HCT116 (cell line): ENCODE results near the gene ERC1. TPM values are rescaled to one million over a fixed set of nuclear protein-coding genes. Genes with fewer than 3 reads are reported as not detected.

Experiments used
- ATAC-seq: fragments of 200-7000 bp; cut with Tn5 transposase; 2 replicates; pipeline ENCODE4 v1.9.1; 2020; ENCODE audit warnings: mild to moderate bottlenecking, moderate library complexity
- BruUV-seq: library from RNA; stranded (reverse); fragments of 400-500 nt; replicated peaks from 2 replicates; lab custom pipeline; 2021; lab: Mats Ljungman, UMichigan
- CTCF ChIA-PET: fragments of 300-600 bp; sonication (Branson Sonifier 250); formaldehyde crosslinking; loops from one replicate; lab custom pipeline; 2021; ENCODE audit warnings: antibody characterized with exemption; lab: Charles Lee
- POLR2A ChIA-PET: fragments of 300-600, 350-600 bp; sonication (Branson Sonifier 250); formaldehyde crosslinking; loops from one replicate; lab custom pipeline; 2021; ENCODE audit warnings: antibody characterized with exemption; lab: Charles Lee
- RAD21 ChIA-PET, 2 experiments: fragments of 300-600 bp; sonication (Branson Sonifier 250); formaldehyde crosslinking; loops; one replicate each; lab custom pipeline; 2023; ENCODE audit warnings: low total read pairs in 2 of 2; ENCODE audit not compliant: uncharacterized antibody in 2 of 2, unreplicated experiment in 2 of 2, low non-redundant PET in 1 of 2; lab: Charles Lee
- DNase-seq: peaks from one replicate; pipeline ENCODE4 v3.0.0-alpha.2; 2010; ENCODE audit warnings: low read depth, low spot score
- H2AFZ ChIP-seq: fragments of 200-600 bp; shearing (Covaris generic), sonication (generic); 2 replicates; pipeline ENCODE4 v1.6.1; 2017; ENCODE audit warnings: low read depth, mixed run types, mixed read lengths, antibody characterized with exemption, low read length; ENCODE audit not compliant: poor library complexity, severe bottlenecking
- H3K27ac ChIP-seq: 2 replicates; pipeline ENCODE4 v1.5.1; 2012; ENCODE audit warnings: low read depth, low read length
- H3K27me3 ChIP-seq: fragments of 200-600 bp; sonication (generic); 2 replicates; pipeline ENCODE4 v1.6.1; 2016; ENCODE audit warnings: mixed run types, low read length, mixed read lengths; ENCODE audit not compliant: insufficient read depth
- H3K36me3 ChIP-seq, 2 experiments: fragments of 200-500 bp in 1 of 2; fragments of 200-600 bp in 1 of 2; sonication (Bioruptor generic) in 1 of 2; sonication (generic) in 1 of 2; 2 replicates each; pipeline versions ENCODE4 v1.5.1 to v1.6.1; 2014 to 2016; ENCODE audit warnings: low read length in 2 of 2, inconsistent platforms in 1 of 2, mixed read lengths in 1 of 2, mixed run types in 1 of 2; ENCODE audit not compliant: insufficient read depth in 2 of 2, control insufficient read depth in 1 of 2
- H3K4me1 ChIP-seq, 2 experiments: fragments of 200-600 bp in 1 of 2; sonication (generic) in 1 of 2; 2 replicates each; pipeline versions ENCODE4 v1.5.1 to v1.6.1; 2012 to 2017; ENCODE audit warnings: low read length in 2 of 2, inconsistent platforms in 1 of 2, mild to moderate bottlenecking in 1 of 2, mixed read lengths in 1 of 2, mixed run types in 1 of 2, moderate library complexity in 1 of 2; ENCODE audit not compliant: insufficient read depth in 2 of 2, control insufficient read depth in 1 of 2
- H3K4me2 ChIP-seq: fragments of 200-600 bp; sonication (generic); 2 replicates; pipeline ENCODE4 v1.6.1; 2017; ENCODE audit warnings: mixed run types, low read length, mixed read lengths
- H3K4me3 ChIP-seq, 2 experiments: fragments of 200-600 bp in 1 of 2; sonication (generic) in 1 of 2; replicated peaks in 1 of 2; 2 replicates each; pipeline ENCODE4 v1.5.1; 2011 to 2016; ENCODE audit warnings: low read length in 2 of 2, control low read depth in 1 of 2, low read depth in 1 of 2, mild to moderate bottlenecking in 1 of 2, mixed read lengths in 1 of 2, mixed run types in 1 of 2
- H3K79me2 ChIP-seq: fragments of 200-600 bp; sonication (generic); 2 replicates; pipeline ENCODE4 v1.6.1; 2017; ENCODE audit warnings: mild to moderate bottlenecking, mixed run types, low read length, moderate library complexity, mixed read lengths; ENCODE audit not compliant: insufficient read depth
- H3K9ac ChIP-seq: fragments of 200-600 bp; sonication (generic); 2 replicates; pipeline ENCODE4 v1.6.1; 2016; ENCODE audit warnings: low read length, mixed read lengths
- H3K9me2 ChIP-seq: fragments of 200-600 bp; sonication (generic), shearing (Covaris generic); 2 replicates; pipeline ENCODE4 v1.6.1; 2017; ENCODE audit warnings: mixed run types, mild to moderate bottlenecking, moderate library complexity; ENCODE audit not compliant: insufficient read depth
- H3K9me3 ChIP-seq, 2 experiments: fragments of 200-500 bp in 1 of 2; fragments of 200-600 bp in 1 of 2; sonication (Bioruptor generic) in 1 of 2; sonication (generic) in 1 of 2; 2 replicates each; pipeline ENCODE4 v1.6.1; 2014 to 2017; ENCODE audit warnings: low read length in 2 of 2, mixed read lengths in 2 of 2, inconsistent platforms in 1 of 2, low read depth in 1 of 2, mild to moderate bottlenecking in 1 of 2, mixed run types in 1 of 2, moderate library complexity in 1 of 2; ENCODE audit not compliant: control insufficient read depth in 1 of 2, insufficient read depth in 1 of 2
- H4K20me1 ChIP-seq: fragments of 200-600 bp; sonication (generic), shearing (Covaris generic); 2 replicates; pipeline ENCODE4 v1.6.1; 2017; ENCODE audit warnings: mixed run types, mild to moderate bottlenecking, moderate library complexity; ENCODE audit not compliant: insufficient read depth
- ATF3 ChIP-seq: IDR thresholded peaks from 2 replicates; pipeline ENCODE4 v1.6.1; 2012
- CBX3 ChIP-seq: IDR thresholded peaks from 2 replicates; pipeline ENCODE4 v1.6.1; 2012; ENCODE audit warnings: low read depth
- ELF1 ChIP-seq: IDR thresholded peaks from 2 replicates; pipeline ENCODE4 v1.6.1; 2012; ENCODE audit warnings: low read depth, borderline replicate concordance
- EZH2 ChIP-seq: fragments of 200-600 bp; sonication (generic); IDR thresholded peaks from 2 replicates; pipeline ENCODE4 v1.6.1; 2017; ENCODE audit warnings: antibody characterized with exemption, mixed run types
- EZH2phosphoT487 ChIP-seq: fragments of 200-600 bp; IDR thresholded peaks from 2 replicates; pipeline ENCODE4 v1.6.1; 2018; ENCODE audit warnings: antibody characterized with exemption, borderline replicate concordance
- FOSL1 ChIP-seq: IDR thresholded peaks from 2 replicates; pipeline ENCODE4 v1.6.1; 2012; ENCODE audit warnings: low read depth
- RAD21 ChIP-seq: IDR thresholded peaks from 2 replicates; pipeline ENCODE4 v1.6.1; 2012; ENCODE audit warnings: low read depth, mild to moderate bottlenecking
- REST ChIP-seq: IDR thresholded peaks from 2 replicates; pipeline ENCODE4 v1.6.1; 2012; ENCODE audit warnings: low read depth
- SIN3A ChIP-seq: IDR thresholded peaks from 2 replicates; pipeline ENCODE4 v1.6.1; 2012; ENCODE audit warnings: low read depth
- SP1 ChIP-seq: IDR thresholded peaks from 2 replicates; pipeline ENCODE4 v1.6.1; 2012; ENCODE audit warnings: low read depth
- TCF7L2 ChIP-seq: IDR thresholded peaks from 2 replicates; pipeline ENCODE4 v1.7.0; 2011; ENCODE audit warnings: borderline replicate concordance, inconsistent platforms; ENCODE audit not compliant: insufficient read depth, insufficient read length; ENCODE audit errors: extremely low read depth
- intact Hi-C: fragments of 100-400 bp; cut with micrococcal nuclease; formaldehyde crosslinking; loops from 2 replicates; pipeline ENCODE4 v1.10.0; 2022
- total RNA-seq: library from RNA; stranded (reverse); gene quantifications from one replicate; pipeline ENCODE4 v1.2.1, GENCODE V29; 2021; ENCODE audit not compliant: unreplicated experiment
- TF ChIP-seq, protein P1 (sequence below): IDR thresholded peaks from 2 replicates; pipeline ENCODE4 v1.6.1; 2011; ENCODE audit warnings: mild to moderate bottlenecking, low read length, moderate library complexity; ENCODE audit not compliant: insufficient replicate concordance; ENCODE audit errors: extremely low read depth

ERC1 gene
- total RNA-seq, 1 experiment from 2014 or later, result 41.9 TPM

DNA sequence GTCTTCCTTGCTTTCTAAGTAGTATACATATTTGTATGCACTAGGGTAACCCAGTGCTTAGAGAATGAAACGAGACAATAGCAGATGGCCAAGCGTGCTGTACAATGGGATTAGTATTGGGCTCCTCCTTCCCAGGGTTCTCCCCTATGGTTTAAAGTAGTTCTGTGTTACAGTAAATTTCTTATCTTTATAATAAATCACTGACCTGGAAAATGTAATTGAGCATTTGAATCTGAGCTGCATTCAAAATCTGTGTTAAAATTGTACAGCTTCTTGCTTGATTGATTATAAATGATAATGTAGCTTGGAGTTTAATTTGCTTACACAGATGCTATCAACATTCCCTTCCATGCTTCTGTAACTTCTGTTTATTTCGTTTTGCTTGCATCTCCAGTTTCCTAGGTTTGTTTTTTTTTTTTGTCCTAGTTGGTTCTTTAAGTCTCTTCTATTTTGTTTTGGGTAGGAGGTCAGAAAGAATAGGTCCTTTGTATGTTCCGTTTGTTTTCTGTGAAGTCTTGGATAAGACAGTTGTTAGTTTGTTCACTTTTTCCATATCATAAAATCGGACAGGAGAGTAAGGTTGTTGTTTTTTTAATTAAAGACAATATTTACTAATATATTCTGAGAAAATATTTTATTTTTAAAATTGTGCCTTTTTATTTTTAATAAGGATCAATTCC, 171.2 kb downstream of the ERC1 start:
- intact Hi-C loops, result no loop called here
- no peak for DNase-seq
- Histone ChIP-seq H3K4me2 (no peak overlapping the region), H3K9me2 (no peaks in the 10 kb centered on the region), H3K36me3 (no peaks in the 10 kb centered on the region), H3K9me3 (no peaks in the 10 kb centered on the region), H3K79me2 (no peaks in the 10 kb centered on the region), H4K20me1 (no peaks in the 10 kb centered on the region)
- no TSS peak for BruUV-seq
- no peak for TF ChIP-seq CBX3
- TF ChIP-seq ELF1, result no peak
- no peak for TF ChIP-seq TCF7L2
- no peak for TF ChIP-seq EZH2
- TF ChIP-seq EZH2phosphoT487, result no peak
- no peak for TF ChIP-seq SP1
- TF ChIP-seq REST, result no peak
- no peak for TF ChIP-seq FOSL1
- TF ChIP-seq SIN3A, result no peak
- no peak for TF ChIP-seq ATF3
- TF ChIP-seq, protein P1, sequence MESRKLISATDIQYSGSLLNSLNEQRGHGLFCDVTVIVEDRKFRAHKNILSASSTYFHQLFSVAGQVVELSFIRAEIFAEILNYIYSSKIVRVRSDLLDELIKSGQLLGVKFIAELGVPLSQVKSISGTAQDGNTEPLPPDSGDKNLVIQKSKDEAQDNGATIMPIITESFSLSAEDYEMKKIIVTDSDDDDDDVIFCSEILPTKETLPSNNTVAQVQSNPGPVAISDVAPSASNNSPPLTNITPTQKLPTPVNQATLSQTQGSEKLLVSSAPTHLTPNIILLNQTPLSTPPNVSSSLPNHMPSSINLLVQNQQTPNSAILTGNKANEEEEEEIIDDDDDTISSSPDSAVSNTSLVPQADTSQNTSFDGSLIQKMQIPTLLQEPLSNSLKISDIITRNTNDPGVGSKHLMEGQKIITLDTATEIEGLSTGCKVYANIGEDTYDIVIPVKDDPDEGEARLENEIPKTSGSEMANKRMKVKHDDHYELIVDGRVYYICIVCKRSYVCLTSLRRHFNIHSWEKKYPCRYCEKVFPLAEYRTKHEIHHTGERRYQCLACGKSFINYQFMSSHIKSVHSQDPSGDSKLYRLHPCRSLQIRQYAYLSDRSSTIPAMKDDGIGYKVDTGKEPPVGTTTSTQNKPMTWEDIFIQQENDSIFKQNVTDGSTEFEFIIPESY, result no peak
- no peak for TF ChIP-seq RAD21
- TF ChIP-seq, all 23 proteins: peak for 0
- Histone ChIP-seq H3K9ac (no peak overlapping the region), H3K4me1 (no peaks in the 10 kb centered on the region), H3K4me3 (no peak overlapping the region), H3K27me3 (no peaks in the 10 kb centered on the region), H3K27ac (no peak overlapping the region), H2AFZ (no peak overlapping the region)
- ChIA-PET CTCF (no interaction called here), RAD21 (no interaction called here), POLR2A (no interaction called here)
- no peak for ATAC-seq
